Lung (tissue), 12 donors: ENCODE measurements around the gene NOTCH2. TPM values are rescaled to one million over a fixed set of nuclear protein-coding genes. Genes with fewer than 3 reads are reported as not detected.

Experiments
- ATAC-seq: fragments of 200-7000 bp; cut with Tn5 transposase; one replicate; pipeline ENCODE4 v1.9.1; 2020; ENCODE audit warnings: moderate number of reproducible peaks; ENCODE audit not compliant: insufficient read depth, low FRiP score
- DNase-seq, 3 donors: peaks; one replicate each; pipeline ENCODE4 v3.0.0-alpha.2; 2013 to 2017
- H3K27ac ChIP-seq, 2 donors: one replicate each; pipeline ENCODE4 v1.5.1; 2013; ENCODE audit warnings: mild to moderate bottlenecking in 2 of 2, moderate library complexity in 2 of 2, control low read depth in 1 of 2, inconsistent platforms in 1 of 2, low read depth in 1 of 2, low read length in 1 of 2
- H3K27me3 ChIP-seq, 3 donors: one replicate each; pipeline ENCODE4 v1.5.1; 2013; ENCODE audit warnings: low read length in 2 of 3; ENCODE audit not compliant: control insufficient read depth in 3 of 3, insufficient read depth in 3 of 3
- H3K36me3 ChIP-seq, 4 donors: one replicate each; pipeline ENCODE4 v1.5.1; 2013; ENCODE audit warnings: low read length in 4 of 4, mild to moderate bottlenecking in 1 of 4, moderate library complexity in 1 of 4; ENCODE audit not compliant: control insufficient read depth in 4 of 4, insufficient read depth in 4 of 4
- H3K4me1 ChIP-seq, 5 donors: one replicate each; pipeline ENCODE4 v1.5.1; 2013; ENCODE audit warnings: low read length in 5 of 5, mild to moderate bottlenecking in 2 of 5, moderate library complexity in 1 of 5; ENCODE audit not compliant: control insufficient read depth in 5 of 5, insufficient read depth in 5 of 5
- H3K4me3 ChIP-seq: one replicate; pipeline ENCODE4 v1.5.1; 2013; ENCODE audit warnings: mild to moderate bottlenecking, control low read depth, moderate library complexity
- H3K9ac ChIP-seq, 2 donors: one replicate each; pipeline ENCODE4 v1.5.1; 2013; ENCODE audit warnings: low read length in 2 of 2, control low read depth in 1 of 2; ENCODE audit not compliant: insufficient read depth in 1 of 2
- H3K9me3 ChIP-seq, 4 donors: one replicate each; pipeline ENCODE4 v1.5.1; 2013; ENCODE audit warnings: low read length in 3 of 4, mild to moderate bottlenecking in 1 of 4, moderate library complexity in 1 of 4; ENCODE audit not compliant: control insufficient read depth in 4 of 4, insufficient read depth in 3 of 4
- CTCF ChIP-seq: IDR thresholded peaks from 2 replicates; pipeline ENCODE4 v1.5.1; 2012; ENCODE audit warnings: mild to moderate bottlenecking; ENCODE audit errors: control extremely low read depth, extremely low read depth
- WGBS, 2 donors: extraction: QIAGEN DNeasy Blood & Tissue Kit; methylation state at CpG; one replicate each; pipeline ENCODE4 v1.1.7; 2013; 5-methylcytosine and 5-hydroxymethylcytosine counted together
- polyA plus RNA-seq, 2 donors: library from polyadenylated mRNA; stranded (reverse); fragments of 200-250 nt; gene quantifications; one replicate each; pipeline ENCODE4 v1.2.1, GENCODE V29; 2013
- total RNA-seq, 2 donors: library from RNA; depleted of rRNA in 1 of 2; stranded (reverse); fragments of >200 nt in 1 of 2; gene quantifications; one replicate each; pipeline ENCODE4 v1.2.1, GENCODE V29; 2014 to 2021
- donor health status: control.
- donor health status: control.
- donor health status: Bipolar disorder and iron deficiency.
- donor health status: healthy.
- donor health status: DM: yes; HTN: yes; CAD: no.

The NOTCH2 gene
- total and polyA plus RNA-seq, 4 donors, result 6.8 to 179 (median 80.3) TPM

GRCh38 chr1:119912963-119913362 lies 156.5 kb downstream of the NOTCH2 start:
- DNase-seq (no peak), ATAC-seq (no peak)
- Histone ChIP-seq H3K27ac (no peak overlapping the region), H3K4me1 (no peaks in the 10 kb centered on the region), H3K9ac (no peak overlapping the region), H3K27me3 (no peaks in the 10 kb centered on the region), H3K9me3 (no peaks in the 10 kb centered on the region), H3K36me3 (peaks cover 11 to 39% (median 21%) of the 10 kb centered on the region in 4 donors), H3K4me3 (no peak overlapping the region)
- 94 to 96% methylated on average over 3 of the region's 3 CpGs for WGBS, 2 donors
- TF ChIP-seq CTCF, result no peak

DNA sequence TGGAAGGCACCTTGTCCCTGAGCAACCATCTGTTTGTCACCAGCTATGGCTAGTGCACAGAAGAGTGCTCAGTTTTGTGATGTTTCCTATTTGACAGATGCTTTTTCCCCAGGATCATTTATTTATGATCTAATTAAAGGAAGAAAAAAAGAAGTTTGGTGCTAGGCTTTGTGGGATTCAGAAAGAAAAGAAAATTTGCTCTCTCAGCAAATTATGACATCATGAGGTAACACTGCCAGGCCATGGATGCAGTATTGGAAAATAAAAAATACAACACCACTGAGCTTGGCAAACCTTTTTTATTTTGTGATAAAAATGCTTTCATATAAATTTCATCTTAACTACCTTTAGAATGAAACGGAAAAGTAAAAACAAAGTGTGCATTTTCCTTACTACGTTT lies 157.7 kb downstream of the NOTCH2 start:
- TF ChIP-seq CTCF, result no peak
- Histone ChIP-seq H3K9me3 (no peaks in the 10 kb centered on the region), H3K27me3 (no peaks in the 10 kb centered on the region), H3K27ac (no peak overlapping the region), H3K4me3 (no peak overlapping the region), H3K4me1 (no peaks in the 10 kb centered on the region), H3K9ac (no peak overlapping the region), H3K36me3 (peaks cover 3 to 29% (median 18%) of the 10 kb centered on the region in 4 donors)
- 86 to 90% methylated on average over 2 of the region's 2 CpGs for WGBS, 2 donors
- DNase-seq (peak in 1 of 3 donors; percentile 6), ATAC-seq (no peak)

DNA sequence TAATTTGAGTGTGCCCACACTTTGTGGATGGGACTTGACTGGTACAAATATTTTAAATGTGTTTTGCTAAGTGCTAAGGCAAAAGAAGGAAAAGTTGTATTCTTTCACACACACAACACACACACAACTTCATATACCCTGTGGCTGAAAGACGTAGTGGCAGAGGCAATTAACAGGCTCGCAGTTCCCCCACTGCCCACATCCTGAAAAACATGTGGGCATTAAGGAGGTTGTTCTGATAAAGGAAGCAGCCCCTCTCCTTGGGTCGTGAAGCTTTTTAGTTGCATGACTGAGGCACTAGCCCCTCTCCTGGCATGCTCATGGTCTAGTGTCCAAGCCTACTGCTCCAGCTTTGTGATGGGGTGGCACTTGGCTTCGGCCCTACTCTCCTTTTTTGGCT lies 158.8 kb downstream of the NOTCH2 start:
- Histone ChIP-seq H3K27ac (no peak overlapping the region), H3K9ac (no peak overlapping the region), H3K4me3 (no peak overlapping the region), H3K36me3 (peaks cover 3 to 23% (median 9%) of the 10 kb centered on the region in 4 donors), H3K27me3 (no peaks in the 10 kb centered on the region), H3K9me3 (no peaks in the 10 kb centered on the region), H3K4me1 (no peaks in the 10 kb centered on the region)
- no peak for TF ChIP-seq CTCF
- 30 to 60% methylated on average over 4 of the region's 4 CpGs for WGBS, 2 donors
- no peak for ATAC-seq
- DNase-seq, result no peak

GRCh38 chr1:119909890-119910596 lies 159.4 kb downstream of the NOTCH2 start:
- WGBS, 2 donors, result 71 to 80% methylated on average over 9 of the region's 9 CpGs

More at GRCh38 chr1:119909890-119910596, 159.4 kb downstream of the NOTCH2 start:
- H3K4me1 ChIP-seq, result no peaks in the 10 kb centered on the region
- no peak overlapping the region for H3K27ac ChIP-seq
- no peak overlapping the region for H3K4me3 ChIP-seq
- H3K27me3 ChIP-seq, result no peaks in the 10 kb centered on the region
- ATAC-seq (no peak), DNase-seq (peak in 2 of 3 donors; percentile 7 to 13)
- no peak for TF ChIP-seq CTCF
- H3K9ac ChIP-seq, result no peak overlapping the region
- peaks cover under 1 to 19% (median 4%) of the 10 kb centered on the region in 4 donors for H3K36me3 ChIP-seq
- H3K9me3 ChIP-seq, result peaks cover 0 to 3% (median 0%) of the 10 kb centered on the region in 4 donors
